HCT116 (cell line): ENCODE results near the gene SLC25A51.

Source experiments
- POLR2A ChIP-seq: IDR thresholded peaks from 2 replicates; pipeline ENCODE4 v1.7.0; 2011; ENCODE audit warnings: borderline replicate concordance; ENCODE audit not compliant: insufficient read depth, insufficient read length; ENCODE audit errors: extremely low read depth
- TF ChIP-seq, protein P1 (sequence below), 3 experiments: fragments of 200-600 bp in 1 of 3; sonication (generic) in 1 of 3; IDR thresholded peaks in 2 of 3; conservative IDR thresholded peaks in 1 of 3; 2 replicates each; pipeline ENCODE4 v1.5.1; 2012 to 2017; ENCODE audit warnings: low read depth in 2 of 3, low read length in 2 of 3, antibody characterized with exemption in 1 of 3, borderline replicate concordance in 1 of 3, control low read depth in 1 of 3, mild to moderate bottlenecking in 1 of 3, mixed read lengths in 1 of 3, mixed run types in 1 of 3, moderate library complexity in 1 of 3; ENCODE audit not compliant: insufficient read depth in 1 of 3

DNA sequence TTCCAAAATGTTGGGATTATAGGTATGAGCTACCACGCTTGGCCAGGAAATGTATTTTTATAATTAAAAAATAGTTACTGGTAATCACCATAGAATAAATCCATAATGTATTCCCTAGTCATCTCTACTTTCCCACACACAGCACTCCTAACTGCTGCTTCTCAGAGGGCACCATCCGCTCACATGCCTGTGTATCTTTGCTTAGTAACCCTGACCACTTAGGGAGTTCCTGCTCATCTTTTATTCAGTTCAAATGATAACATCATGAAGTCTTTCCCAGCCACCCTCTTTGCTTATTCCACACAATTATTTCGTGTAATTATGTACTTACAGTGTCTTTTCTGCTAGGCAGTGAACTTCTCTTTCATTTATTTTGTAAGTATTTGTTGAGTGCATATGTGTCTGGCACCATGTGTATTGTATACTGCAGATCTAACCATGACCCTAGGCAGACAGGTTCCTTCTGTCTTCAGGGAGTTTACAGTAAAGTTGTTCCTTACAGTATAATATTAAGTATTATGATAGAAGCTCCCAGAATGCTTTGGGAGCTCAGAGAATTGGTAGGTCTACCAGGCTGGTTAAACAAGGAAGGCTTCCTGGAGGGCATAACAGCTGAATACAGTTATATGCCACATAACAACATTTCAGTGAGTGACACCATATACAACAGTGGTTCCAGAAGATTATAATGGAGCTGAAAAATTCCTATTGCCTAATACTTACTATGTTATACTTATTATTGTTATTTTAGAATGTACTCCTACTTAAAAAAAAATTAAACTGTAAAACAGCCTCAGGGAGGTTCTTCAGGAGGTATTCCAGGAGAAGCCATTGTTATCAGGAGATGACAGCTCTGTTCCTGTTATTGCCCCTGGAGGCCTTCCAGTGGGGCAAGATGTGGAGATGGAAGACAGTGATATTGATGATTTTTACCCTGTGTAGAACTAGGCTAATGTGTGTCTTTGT is 64.1 kb downstream of the SLC25A51 start:
- TF ChIP-seq, protein P1, sequence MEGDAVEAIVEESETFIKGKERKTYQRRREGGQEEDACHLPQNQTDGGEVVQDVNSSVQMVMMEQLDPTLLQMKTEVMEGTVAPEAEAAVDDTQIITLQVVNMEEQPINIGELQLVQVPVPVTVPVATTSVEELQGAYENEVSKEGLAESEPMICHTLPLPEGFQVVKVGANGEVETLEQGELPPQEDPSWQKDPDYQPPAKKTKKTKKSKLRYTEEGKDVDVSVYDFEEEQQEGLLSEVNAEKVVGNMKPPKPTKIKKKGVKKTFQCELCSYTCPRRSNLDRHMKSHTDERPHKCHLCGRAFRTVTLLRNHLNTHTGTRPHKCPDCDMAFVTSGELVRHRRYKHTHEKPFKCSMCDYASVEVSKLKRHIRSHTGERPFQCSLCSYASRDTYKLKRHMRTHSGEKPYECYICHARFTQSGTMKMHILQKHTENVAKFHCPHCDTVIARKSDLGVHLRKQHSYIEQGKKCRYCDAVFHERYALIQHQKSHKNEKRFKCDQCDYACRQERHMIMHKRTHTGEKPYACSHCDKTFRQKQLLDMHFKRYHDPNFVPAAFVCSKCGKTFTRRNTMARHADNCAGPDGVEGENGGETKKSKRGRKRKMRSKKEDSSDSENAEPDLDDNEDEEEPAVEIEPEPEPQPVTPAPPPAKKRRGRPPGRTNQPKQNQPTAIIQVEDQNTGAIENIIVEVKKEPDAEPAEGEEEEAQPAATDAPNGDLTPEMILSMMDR (IDR thresholded peaks at IDR 0.05 in 2 of 3, conservative IDR thresholded peaks at IDR 0.05 in 1 of 3; ENCODE audit: borderline replicate concordance in 1 of 3, insufficient read depth in 1 of 3, low read depth in 2 of 3, low read length in 2 of 3) = no peak
- no peak for TF ChIP-seq POLR2A
